Left renal cortex interstitium (tissue), 4 donors: Measurements from ENCODE around the gene BMP2. TPM values are rescaled to one million over a fixed set of nuclear protein-coding genes. Genes with fewer than 3 reads are reported as not detected.
A peak's percentile ranks its signal among the peaks of the same experiment; 100 is the strongest.

Source experiments
- DNase-seq, 4 donors: peaks; one replicate each; pipeline ENCODE4 v3.0.0-alpha.2; 2013; ENCODE audit warnings: low read depth in 4 of 4, low spot score in 2 of 4, missing footprints in 1 of 4
- polyA plus RNA-seq, 4 donors: library from polyadenylated mRNA; unstranded; fragments of 120-200 nt; gene quantifications; one replicate each; pipeline ENCODE4 v1.2.1, GENCODE V29; 2013; ENCODE audit not compliant: insufficient read length in 4 of 4

BMP2 gene
- polyA plus RNA-seq, 4 donors, result 16.9 to 26.6 (median 20.6) TPM

- peak in 1 of 4 donors; percentile 58 for DNase-seq
These were observed 61.4 kb downstream of the BMP2 start for GRCh38 chr20:6828794-6829423.

GRCh38 chr20:6829510-6830116 lies 62.1 kb downstream of the BMP2 start:
- no peak for DNase-seq
